ENCODE measurements around the gene SLC4A2.

Gene SLC4A2

GRCh38 chr7:151061213-151062110, 2.1 kb downstream of the SLC4A2 start:
- TF ChIP-seq CTCF (IDR thresholded peaks at IDR 0.05; ENCODE audit: low read depth, low read length, missing control alignments) = no peak
- H3K4me3 ChIP-seq (ENCODE audit: low read depth, low read length) = no peak overlapping the region
- no peak for DNase-seq (ENCODE audit: low read depth)

GRCh38 chr7:151062111-151062398, 2.7 kb downstream of the SLC4A2 start:
- DNase-seq (ENCODE audit: low read depth) = no peak
- TF ChIP-seq CTCF (IDR thresholded peaks at IDR 0.05; ENCODE audit: low read depth, low read length, missing control alignments) = no peak
- H3K4me3 ChIP-seq (ENCODE audit: low read depth, low read length) = no peak overlapping the region

- DNase-seq (ENCODE audit: low read depth) = no peak
- TF ChIP-seq CTCF (IDR thresholded peaks at IDR 0.05; ENCODE audit: low read depth, low read length, missing control alignments) = no peak
- H3K4me3 ChIP-seq (ENCODE audit: low read depth, low read length) = no peak overlapping the region
These were observed 3.2 kb downstream of the SLC4A2 start for GRCh38 chr7:151062399-151063211.

GRCh38 chr7:151063212-151063561, 3.8 kb downstream of the SLC4A2 start:
- no peak for DNase-seq (ENCODE audit: low read depth)
- TF ChIP-seq CTCF (IDR thresholded peaks at IDR 0.05; ENCODE audit: low read depth, low read length, missing control alignments) = no peak
- no peak overlapping the region for H3K4me3 ChIP-seq (ENCODE audit: low read depth, low read length)

- no peak overlapping the region for H3K4me3 ChIP-seq (ENCODE audit: low read depth, low read length)
These were observed 5.1 kb downstream of the SLC4A2 start for GRCh38 chr7:151064454-151064853.

GRCh38 chr7:151064993-151065392, 5.6 kb downstream of the SLC4A2 start:
- no peak for TF ChIP-seq CTCF (IDR thresholded peaks at IDR 0.05; ENCODE audit: low read depth, low read length, missing control alignments)
- H3K4me3 ChIP-seq (ENCODE audit: low read depth, low read length) = no peak overlapping the region
- no peak for DNase-seq (ENCODE audit: low read depth)

More at GRCh38 chr7:151064454-151064853, 5.1 kb downstream of the SLC4A2 start:
- DNase-seq (ENCODE audit: low read depth) = no peak
- TF ChIP-seq CTCF (IDR thresholded peaks at IDR 0.05; ENCODE audit: low read depth, low read length, missing control alignments) = no peak

All from GM12864 (cell line).